ENCODE measurements around the gene USP27X.

Gene USP27X

DNA sequence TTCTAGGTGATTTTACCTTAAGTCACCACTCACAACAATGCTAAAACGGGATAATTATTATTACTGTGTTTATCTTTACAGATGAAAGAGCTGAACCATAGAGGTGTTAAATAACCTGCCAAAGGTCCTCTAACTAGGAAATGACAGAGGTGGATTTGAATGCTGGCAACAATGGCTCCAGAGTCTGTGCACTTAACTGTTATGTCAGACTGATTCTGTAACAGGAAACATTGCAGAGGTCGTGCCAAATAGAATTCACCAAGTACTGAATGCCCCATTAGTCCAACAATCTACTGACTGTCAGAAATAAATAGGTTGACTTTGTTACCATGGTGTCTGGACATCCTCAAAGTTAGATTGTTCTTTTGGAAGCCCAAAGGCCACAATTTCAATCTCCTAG is 20.9 kb upstream of the USP27X start:
- no peaks in the 10 kb centered on the region for H3K9me3 ChIP-seq
- TF ChIP-seq, protein P1, sequence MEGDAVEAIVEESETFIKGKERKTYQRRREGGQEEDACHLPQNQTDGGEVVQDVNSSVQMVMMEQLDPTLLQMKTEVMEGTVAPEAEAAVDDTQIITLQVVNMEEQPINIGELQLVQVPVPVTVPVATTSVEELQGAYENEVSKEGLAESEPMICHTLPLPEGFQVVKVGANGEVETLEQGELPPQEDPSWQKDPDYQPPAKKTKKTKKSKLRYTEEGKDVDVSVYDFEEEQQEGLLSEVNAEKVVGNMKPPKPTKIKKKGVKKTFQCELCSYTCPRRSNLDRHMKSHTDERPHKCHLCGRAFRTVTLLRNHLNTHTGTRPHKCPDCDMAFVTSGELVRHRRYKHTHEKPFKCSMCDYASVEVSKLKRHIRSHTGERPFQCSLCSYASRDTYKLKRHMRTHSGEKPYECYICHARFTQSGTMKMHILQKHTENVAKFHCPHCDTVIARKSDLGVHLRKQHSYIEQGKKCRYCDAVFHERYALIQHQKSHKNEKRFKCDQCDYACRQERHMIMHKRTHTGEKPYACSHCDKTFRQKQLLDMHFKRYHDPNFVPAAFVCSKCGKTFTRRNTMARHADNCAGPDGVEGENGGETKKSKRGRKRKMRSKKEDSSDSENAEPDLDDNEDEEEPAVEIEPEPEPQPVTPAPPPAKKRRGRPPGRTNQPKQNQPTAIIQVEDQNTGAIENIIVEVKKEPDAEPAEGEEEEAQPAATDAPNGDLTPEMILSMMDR (IDR thresholded peaks at IDR 0.05; ENCODE audit: low read depth, low read length), result no peak
- no peaks in the 10 kb centered on the region for H3K4me1 ChIP-seq
- H3K36me3 ChIP-seq, result no peaks in the 10 kb centered on the region
- DNase-seq, result no peak
- H3K4me3 ChIP-seq (ENCODE audit: low read depth, low read length), result no peak overlapping the region
- H3K27me3 ChIP-seq, result no peaks in the 10 kb centered on the region

DNA sequence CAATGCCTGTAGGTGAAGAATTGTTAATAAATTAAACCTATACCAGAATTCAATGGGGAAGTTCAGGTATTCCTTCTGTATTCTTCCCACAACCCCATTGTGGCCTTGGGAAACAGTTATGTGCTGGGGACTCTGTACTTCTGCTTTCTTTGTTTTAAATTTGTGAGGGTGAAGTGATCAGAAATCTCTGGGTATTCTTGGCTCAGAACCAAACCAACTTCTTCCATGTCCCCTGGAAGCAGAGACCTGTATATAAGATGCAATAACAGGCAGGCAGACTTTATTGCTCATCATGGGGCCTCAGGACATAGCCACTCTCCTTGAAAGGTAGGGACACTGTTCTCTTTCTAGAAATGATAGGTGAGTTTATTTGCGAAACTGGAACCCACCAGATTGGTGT is 19.8 kb upstream of the USP27X start:
- Histone ChIP-seq H3K27me3 (no peaks in the 10 kb centered on the region), H3K36me3 (no peaks in the 10 kb centered on the region), H3K4me1 (no peaks in the 10 kb centered on the region), H3K9me3 (no peaks in the 10 kb centered on the region), H3K4me3 (ENCODE audit: low read depth, low read length) (no peak overlapping the region)
- TF ChIP-seq, protein P1 (IDR thresholded peaks at IDR 0.05; ENCODE audit: low read depth, low read length), result no peak
- no peak for DNase-seq

DNA sequence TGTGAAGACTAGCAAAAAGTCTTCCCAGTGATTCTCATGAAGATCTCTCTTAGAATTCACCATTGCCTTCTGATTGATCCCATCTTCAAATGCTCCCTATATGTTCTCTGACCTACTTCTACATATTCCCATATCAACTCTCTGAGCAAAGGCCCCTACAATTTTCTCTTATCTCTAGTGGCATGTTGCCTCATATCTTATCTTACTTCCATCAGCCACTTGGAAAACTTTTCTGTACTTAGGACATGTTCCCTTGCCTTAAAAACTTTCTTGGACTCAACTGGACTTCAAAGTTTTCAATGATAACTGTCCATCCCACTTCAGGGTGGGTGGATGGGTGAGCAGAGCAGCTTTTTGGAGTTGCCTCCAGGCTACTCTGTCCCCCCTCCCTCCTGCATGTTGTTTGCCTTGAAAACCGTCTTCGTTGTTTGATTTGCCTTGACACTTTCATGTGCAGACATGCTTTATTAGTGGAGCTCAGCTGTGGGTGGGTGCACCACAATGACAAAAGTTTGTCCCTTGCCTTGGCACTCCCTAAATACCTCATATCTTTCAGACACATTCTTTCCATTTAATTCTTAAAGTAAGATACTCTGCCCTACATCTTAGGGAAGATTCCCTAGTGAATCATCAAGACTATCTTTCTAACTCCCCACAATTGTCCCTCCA is 18.3 kb upstream of the USP27X start:
- H3K4me3 ChIP-seq (ENCODE audit: low read depth, low read length), result no peak overlapping the region
- H3K27me3 ChIP-seq, result no peaks in the 10 kb centered on the region
- H3K36me3 ChIP-seq, result no peaks in the 10 kb centered on the region
- no peaks in the 10 kb centered on the region for H3K4me1 ChIP-seq
- TF ChIP-seq, protein P1 (IDR thresholded peaks at IDR 0.05; ENCODE audit: low read depth, low read length), result no peak
- H3K9me3 ChIP-seq, result no peaks in the 10 kb centered on the region
- DNase-seq, result no peak

DNA sequence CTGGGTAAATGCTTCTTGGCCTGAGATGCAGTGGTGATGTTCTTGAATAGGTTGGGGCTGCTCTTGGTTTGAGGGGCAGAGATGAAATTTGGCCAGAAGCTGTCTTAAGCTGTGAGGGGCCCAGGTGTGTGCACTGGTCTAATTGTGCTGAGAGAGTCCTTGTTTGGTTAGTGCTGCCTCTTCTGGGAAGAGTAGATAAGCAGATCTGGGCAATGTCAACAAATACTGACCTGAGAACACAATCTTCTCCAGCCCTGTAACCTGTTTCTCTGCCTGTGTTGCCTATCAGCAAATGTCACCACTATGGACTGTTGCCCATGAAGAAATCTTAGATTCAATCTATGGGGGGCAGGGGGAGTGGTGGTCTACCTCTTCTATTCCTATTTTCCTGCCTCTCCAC is 17.2 kb upstream of the USP27X start:
- Histone ChIP-seq H3K9me3 (no peaks in the 10 kb centered on the region), H3K4me3 (ENCODE audit: low read depth, low read length) (no peak overlapping the region), H3K4me1 (no peaks in the 10 kb centered on the region), H3K36me3 (no peaks in the 10 kb centered on the region), H3K27me3 (no peaks in the 10 kb centered on the region)
- no peak for DNase-seq
- TF ChIP-seq, protein P1 (IDR thresholded peaks at IDR 0.05; ENCODE audit: low read depth, low read length), result no peak

DNA sequence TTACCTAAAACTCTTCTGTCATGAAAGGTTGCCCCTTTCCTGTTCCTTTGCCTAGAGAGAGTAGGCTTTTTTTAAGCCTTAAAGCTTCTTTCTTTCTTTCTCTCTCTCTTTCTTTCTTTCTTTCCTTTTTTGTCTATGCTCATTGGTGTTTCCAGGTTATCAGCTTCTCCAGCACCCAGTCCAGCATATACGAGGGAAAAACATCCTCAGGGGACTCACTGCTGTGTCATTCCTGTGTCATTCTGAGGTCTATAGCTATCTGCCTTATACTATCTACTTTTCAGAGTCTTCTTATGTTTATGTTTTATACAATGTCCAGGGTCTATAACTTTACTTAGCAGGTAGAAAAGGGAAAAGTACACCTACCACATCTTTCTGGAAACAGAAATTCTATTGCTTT is 10.5 kb upstream of the USP27X start:
- H3K4me3 ChIP-seq (ENCODE audit: low read depth, low read length), result no peak overlapping the region
- no peaks in the 10 kb centered on the region for H3K36me3 ChIP-seq
- TF ChIP-seq, protein P1 (IDR thresholded peaks at IDR 0.05; ENCODE audit: low read depth, low read length), result no peak
- H3K4me1 ChIP-seq, result no peaks in the 10 kb centered on the region
- DNase-seq, result no peak
- H3K9me3 ChIP-seq, result no peaks in the 10 kb centered on the region
- no peaks in the 10 kb centered on the region for H3K27me3 ChIP-seq

DNA sequence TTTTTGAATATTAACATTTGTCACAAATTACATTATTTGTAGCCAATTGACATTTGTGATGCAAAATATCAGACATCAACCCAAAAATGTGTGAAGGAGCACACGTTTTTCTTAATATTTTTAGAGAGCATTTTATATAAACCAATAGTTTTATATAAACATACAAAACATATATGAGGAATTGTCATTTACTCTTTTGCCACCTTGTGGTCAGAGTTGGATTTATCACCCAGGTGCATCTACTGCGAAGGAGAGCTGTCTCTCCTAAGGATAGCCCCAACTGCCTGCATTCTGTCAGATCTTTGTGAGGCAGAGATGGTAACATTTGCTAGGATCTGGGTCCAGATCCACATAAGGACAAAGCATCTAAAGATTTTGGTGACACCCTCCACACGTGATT is 2.5 kb upstream of the USP27X start:
- Histone ChIP-seq H3K4me1 (no peaks in the 10 kb centered on the region), H3K27me3 (no peaks in the 10 kb centered on the region), H3K4me3 (ENCODE audit: low read depth, low read length) (no peak overlapping the region), H3K9me3 (no peaks in the 10 kb centered on the region), H3K36me3 (no peaks in the 10 kb centered on the region)
- TF ChIP-seq, protein P1 (IDR thresholded peaks at IDR 0.05; ENCODE audit: low read depth, low read length), result peak; percentile 50
- peak; percentile 26 for DNase-seq
